ENCODE measurements around the gene IL4R.
A peak's percentile ranks its signal among the peaks of the same experiment; 100 is the strongest.

Gene IL4R

DNA sequence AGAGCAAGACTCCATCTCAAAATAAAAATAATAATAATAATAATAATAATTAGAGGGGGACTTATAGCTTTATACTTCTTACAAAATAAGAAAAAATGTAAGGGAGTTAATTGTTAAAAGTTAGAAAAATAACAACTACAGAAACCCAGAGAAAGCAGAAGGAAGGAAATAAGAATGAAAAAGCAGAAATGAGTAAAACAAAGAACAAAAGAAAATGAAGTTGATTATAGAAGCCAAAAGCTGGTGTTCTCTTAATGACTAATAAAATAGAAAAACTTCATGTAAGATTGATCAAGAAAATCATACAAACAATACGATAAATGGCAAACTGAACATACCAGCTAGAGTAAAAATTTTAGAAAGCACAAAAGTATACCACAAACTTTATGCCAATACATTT lies 38.4 kb upstream of the IL4R start:
- TF ChIP-seq MAX (IDR thresholded peaks at IDR 0.05; ENCODE audit: low read depth, low read length) (no peak), MYC (IDR thresholded peaks at IDR 0.05; ENCODE audit: low read depth, low read length) (no peak), POLR2A (IDR thresholded peaks at IDR 0.05; ENCODE audit: extremely low read depth, insufficient read length) (no peak)
- TF ChIP-seq, protein P1, sequence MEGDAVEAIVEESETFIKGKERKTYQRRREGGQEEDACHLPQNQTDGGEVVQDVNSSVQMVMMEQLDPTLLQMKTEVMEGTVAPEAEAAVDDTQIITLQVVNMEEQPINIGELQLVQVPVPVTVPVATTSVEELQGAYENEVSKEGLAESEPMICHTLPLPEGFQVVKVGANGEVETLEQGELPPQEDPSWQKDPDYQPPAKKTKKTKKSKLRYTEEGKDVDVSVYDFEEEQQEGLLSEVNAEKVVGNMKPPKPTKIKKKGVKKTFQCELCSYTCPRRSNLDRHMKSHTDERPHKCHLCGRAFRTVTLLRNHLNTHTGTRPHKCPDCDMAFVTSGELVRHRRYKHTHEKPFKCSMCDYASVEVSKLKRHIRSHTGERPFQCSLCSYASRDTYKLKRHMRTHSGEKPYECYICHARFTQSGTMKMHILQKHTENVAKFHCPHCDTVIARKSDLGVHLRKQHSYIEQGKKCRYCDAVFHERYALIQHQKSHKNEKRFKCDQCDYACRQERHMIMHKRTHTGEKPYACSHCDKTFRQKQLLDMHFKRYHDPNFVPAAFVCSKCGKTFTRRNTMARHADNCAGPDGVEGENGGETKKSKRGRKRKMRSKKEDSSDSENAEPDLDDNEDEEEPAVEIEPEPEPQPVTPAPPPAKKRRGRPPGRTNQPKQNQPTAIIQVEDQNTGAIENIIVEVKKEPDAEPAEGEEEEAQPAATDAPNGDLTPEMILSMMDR (IDR thresholded peaks at IDR 0.05; ENCODE audit: low read depth, low read length), result no peak
- no peak overlapping the region for H3K4me3 ChIP-seq (ENCODE audit: low read depth, low read length)
- DNase-seq (ENCODE audit: low read depth), result no peak

GRCh38 chr16:27281243-27281642 lies 32.5 kb upstream of the IL4R start:
- no peak overlapping the region for H3K4me3 ChIP-seq (ENCODE audit: low read depth, low read length)
- TF ChIP-seq MAX (IDR thresholded peaks at IDR 0.05; ENCODE audit: low read depth, low read length) (no peak), MYC (IDR thresholded peaks at IDR 0.05; ENCODE audit: low read depth, low read length) (no peak), POLR2A (IDR thresholded peaks at IDR 0.05; ENCODE audit: extremely low read depth, insufficient read length) (no peak)
- TF ChIP-seq, protein P1 (IDR thresholded peaks at IDR 0.05; ENCODE audit: low read depth, low read length), result no peak
- no peak for DNase-seq (ENCODE audit: low read depth)

DNA sequence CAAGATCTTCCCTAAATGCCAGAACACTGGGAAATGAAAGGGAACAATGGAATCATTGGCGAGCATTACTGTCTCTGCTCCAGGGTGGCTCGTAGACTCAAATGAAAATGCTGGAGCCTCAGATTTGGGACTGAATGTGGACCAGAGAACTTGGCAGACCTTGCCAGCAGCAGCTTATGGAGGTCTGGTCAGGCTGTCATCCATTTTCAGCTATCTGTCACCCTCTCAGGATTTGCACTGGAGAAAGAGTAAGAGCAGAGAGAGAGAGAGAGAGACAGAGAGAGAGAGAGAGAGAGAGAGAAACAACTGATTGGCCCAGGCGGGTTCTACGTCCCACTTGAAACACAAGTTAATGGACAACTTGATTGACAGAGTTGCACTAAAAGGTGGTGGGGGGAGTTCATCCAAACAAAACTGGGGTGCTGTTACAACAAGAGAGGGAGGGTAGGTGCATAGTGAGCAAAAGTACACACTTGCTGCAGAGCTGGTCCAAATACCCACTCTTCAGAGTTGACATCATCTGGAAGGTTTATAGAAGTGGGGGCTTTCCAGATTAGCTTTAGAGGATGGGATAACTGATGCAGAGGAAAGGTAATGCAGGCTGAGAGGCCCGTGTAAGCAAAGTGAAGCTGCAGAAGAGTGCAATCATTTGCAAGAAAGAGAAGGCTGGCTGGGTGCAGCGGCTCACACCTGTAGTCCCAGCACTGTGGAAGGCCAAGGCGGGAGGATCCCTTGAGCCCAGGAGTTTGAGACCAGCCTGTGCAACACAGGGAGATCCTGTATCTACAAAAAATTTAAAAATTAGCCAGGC lies 28.7 kb upstream of the IL4R start:
- DNase-seq (ENCODE audit: low read depth), result no peak
- TF ChIP-seq MAX (IDR thresholded peaks at IDR 0.05; ENCODE audit: low read depth, low read length) (no peak), MYC (IDR thresholded peaks at IDR 0.05; ENCODE audit: low read depth, low read length) (no peak), POLR2A (IDR thresholded peaks at IDR 0.05; ENCODE audit: extremely low read depth, insufficient read length) (no peak)
- TF ChIP-seq, protein P1 (IDR thresholded peaks at IDR 0.05; ENCODE audit: low read depth, low read length), result no peak
- no peak overlapping the region for H3K4me3 ChIP-seq (ENCODE audit: low read depth, low read length)

DNA sequence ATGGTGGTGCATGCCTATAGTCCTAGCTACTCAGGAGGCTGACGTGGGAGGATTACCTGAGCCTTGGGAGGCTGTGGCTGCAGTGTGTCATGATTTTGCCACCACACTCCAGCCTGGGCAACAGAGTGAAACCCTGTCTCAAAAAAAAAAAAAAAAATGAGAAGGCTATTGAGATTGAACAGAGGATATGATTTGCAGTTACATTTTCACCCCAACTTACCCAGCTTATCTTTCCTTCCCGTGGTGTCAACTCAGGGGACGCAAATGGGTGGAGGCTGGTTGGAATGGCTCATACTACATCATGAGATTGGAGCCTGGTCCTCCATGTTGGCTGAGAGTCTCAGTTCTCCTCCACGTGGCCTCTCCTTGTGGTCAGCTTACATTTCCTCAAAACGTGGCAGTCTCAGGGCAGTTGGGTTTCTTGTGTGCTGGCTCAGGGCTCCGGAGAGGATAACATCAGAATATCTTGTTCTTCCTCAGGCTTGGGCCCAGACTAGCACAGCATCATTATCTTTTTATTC lies 28.0 kb upstream of the IL4R start:
- H3K4me3 ChIP-seq (ENCODE audit: low read depth, low read length), result no peak overlapping the region
- TF ChIP-seq MAX (IDR thresholded peaks at IDR 0.05; ENCODE audit: low read depth, low read length) (0 out of 2 replicates have a peak, but pooled peaks have one; percentile 10), MYC (IDR thresholded peaks at IDR 0.05; ENCODE audit: low read depth, low read length) (no peak)
- DNase-seq (ENCODE audit: low read depth), result peak; percentile 12

DNA sequence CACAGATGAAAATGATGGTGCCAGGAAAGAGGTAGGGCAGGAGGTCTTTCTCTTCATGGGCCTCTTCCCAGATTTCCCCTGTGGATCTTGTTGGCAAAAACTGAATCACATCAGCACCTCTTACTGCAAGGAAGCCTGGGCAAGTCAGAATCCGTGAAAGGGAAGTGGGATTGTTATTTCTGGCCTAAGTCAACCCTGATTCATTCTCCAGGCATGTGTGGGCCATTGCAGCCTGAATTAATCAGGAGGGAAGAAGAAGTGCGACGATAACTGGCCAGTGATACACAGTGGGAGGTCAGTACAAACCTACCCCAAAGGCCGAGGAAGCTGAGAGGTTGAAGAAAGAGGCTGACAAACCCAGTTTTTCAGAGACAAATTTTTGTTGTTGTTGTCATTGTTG lies 27.3 kb upstream of the IL4R start:
- no peak for TF ChIP-seq MAX (IDR thresholded peaks at IDR 0.05; ENCODE audit: low read depth, low read length)
- TF ChIP-seq, protein P1 (IDR thresholded peaks at IDR 0.05; ENCODE audit: low read depth, low read length), result no peak
- no peak for TF ChIP-seq POLR2A (IDR thresholded peaks at IDR 0.05; ENCODE audit: extremely low read depth, insufficient read length)
- TF ChIP-seq MYC (IDR thresholded peaks at IDR 0.05; ENCODE audit: low read depth, low read length), result no peak

More for the DNA sequence above, 27.3 kb upstream of the IL4R start:
- DNase-seq (ENCODE audit: low read depth), result no peak
- H3K4me3 ChIP-seq (ENCODE audit: low read depth, low read length), result no peak overlapping the region
